ENCODE measurements around the gene RPL39. TPM values are rescaled to one million over a fixed set of nuclear protein-coding genes. Genes with fewer than 3 reads are reported as not detected.

RPL39 gene
- polyA plus RNA-seq, 2 of the 4 experiments (the other 2 are of a cell fraction), result 3,499 to 4,942 TPM

DNA sequence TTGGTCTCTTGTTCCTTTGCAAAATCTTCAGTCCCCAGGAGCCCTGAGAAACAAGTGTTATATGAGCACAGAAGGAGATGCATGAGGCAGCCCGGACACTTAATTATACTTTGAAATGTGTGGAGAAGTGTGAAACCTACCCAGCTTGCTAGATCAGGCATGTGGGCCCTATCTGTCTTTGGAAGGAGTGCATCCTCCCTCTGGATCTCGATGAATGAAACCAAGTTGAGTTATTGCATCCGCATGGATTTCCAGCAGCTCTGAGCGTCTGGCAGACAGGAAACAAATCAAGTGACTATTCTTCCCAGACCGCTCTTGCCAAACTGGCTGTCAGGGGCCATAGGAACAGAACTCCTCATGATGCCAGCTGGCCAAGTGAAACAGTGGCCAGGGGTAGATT, 52.7 kb downstream of the RPL39 start (continued):
- TF ChIP-seq MAFK (IDR thresholded peaks at IDR 0.05; ENCODE audit: partially characterized antibody) (no peak), POLR2AphosphoS2 (conservative IDR thresholded peaks at IDR 0.05; ENCODE audit: low read length) (no peak), EP300 (IDR thresholded peaks at IDR 0.05) (no peak), BHLHE40 (IDR thresholded peaks at IDR 0.05; ENCODE audit: low read depth, low read length) (no peak), SMC3 (IDR thresholded peaks at IDR 0.05) (no peak), KDM5A (IDR thresholded peaks at IDR 0.05) (no peak)
- TF ChIP-seq, protein P1, sequence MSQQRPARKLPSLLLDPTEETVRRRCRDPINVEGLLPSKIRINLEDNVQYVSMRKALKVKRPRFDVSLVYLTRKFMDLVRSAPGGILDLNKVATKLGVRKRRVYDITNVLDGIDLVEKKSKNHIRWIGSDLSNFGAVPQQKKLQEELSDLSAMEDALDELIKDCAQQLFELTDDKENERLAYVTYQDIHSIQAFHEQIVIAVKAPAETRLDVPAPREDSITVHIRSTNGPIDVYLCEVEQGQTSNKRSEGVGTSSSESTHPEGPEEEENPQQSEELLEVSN (IDR thresholded peaks at IDR 0.05; ENCODE audit: borderline replicate concordance, low read depth), result no peak
- TF ChIP-seq, protein P2, sequence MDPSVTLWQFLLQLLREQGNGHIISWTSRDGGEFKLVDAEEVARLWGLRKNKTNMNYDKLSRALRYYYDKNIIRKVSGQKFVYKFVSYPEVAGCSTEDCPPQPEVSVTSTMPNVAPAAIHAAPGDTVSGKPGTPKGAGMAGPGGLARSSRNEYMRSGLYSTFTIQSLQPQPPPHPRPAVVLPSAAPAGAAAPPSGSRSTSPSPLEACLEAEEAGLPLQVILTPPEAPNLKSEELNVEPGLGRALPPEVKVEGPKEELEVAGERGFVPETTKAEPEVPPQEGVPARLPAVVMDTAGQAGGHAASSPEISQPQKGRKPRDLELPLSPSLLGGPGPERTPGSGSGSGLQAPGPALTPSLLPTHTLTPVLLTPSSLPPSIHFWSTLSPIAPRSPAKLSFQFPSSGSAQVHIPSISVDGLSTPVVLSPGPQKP (IDR thresholded peaks at IDR 0.05; ENCODE audit: low read depth, low read length), result no peak

Small RNAs within 50 kb of the gene (small RNA-seq; reads per million reads assigned to genes)
- gene SNORA69, result 0 to 3.1 (median 0.06) reads per million in 6 experiments

Other genes with a start within 250 kb of the RPL39 start
- gene STEEP1, start 226.2 kb downstream of the RPL39 start, polyA plus RNA-seq (2011; rRNA removed), result 35.9 and 40.7 TPM in 2 replicates
- gene STEEP1, start 226.2 kb downstream of the RPL39 start, polyA plus RNA-seq (2017; fragmentation: RNase III; extraction: RNeasy Plus Mini Kit Qiagen cat#74134 plus additional on column Dnase treatment), result 36.6 to 37.8 TPM (median 37.3 TPM) in 3 replicates
- 109 and 113 TPM in 2 replicates for gene UBE2A, start 217.1 kb downstream of the RPL39 start, polyA plus RNA-seq (2011; rRNA removed)
- 129 to 136 TPM (median 131 TPM) in 3 replicates for gene UBE2A, start 217.1 kb downstream of the RPL39 start, polyA plus RNA-seq (2017; fragmentation: RNase III; extraction: RNeasy Plus Mini Kit Qiagen cat#74134 plus additional on column Dnase treatment)
- 14.2 and 16.2 TPM in 2 replicates for gene NKRF, start 185.2 kb downstream of the RPL39 start, polyA plus RNA-seq (2011; rRNA removed)
- 13.8 to 14.7 TPM (median 14.3 TPM) in 3 replicates for gene NKRF, start 185.2 kb downstream of the RPL39 start, polyA plus RNA-seq (2017; fragmentation: RNase III; extraction: RNeasy Plus Mini Kit Qiagen cat#74134 plus additional on column Dnase treatment)
- gene SEPTIN6, start 98.5 kb downstream of the RPL39 start, polyA plus RNA-seq (2011; rRNA removed), result 15.2 and 16.3 TPM in 2 replicates
- 10.7 to 14.1 TPM (median 12.9 TPM) in 3 replicates for gene SEPTIN6, start 98.5 kb downstream of the RPL39 start, polyA plus RNA-seq (2017; fragmentation: RNase III; extraction: RNeasy Plus Mini Kit Qiagen cat#74134 plus additional on column Dnase treatment)
- 0.05 and 0.08 TPM in 2 replicates for gene SOWAHD, start 33.0 kb downstream of the RPL39 start, polyA plus RNA-seq (2011; rRNA removed)
- gene SOWAHD, start 33.0 kb downstream of the RPL39 start, polyA plus RNA-seq (2017; fragmentation: RNase III; extraction: RNeasy Plus Mini Kit Qiagen cat#74134 plus additional on column Dnase treatment), result 0.09 to 0.22 TPM (median 0.09 TPM) in 3 replicates
- gene UPF3B, start 61.3 kb upstream of the RPL39 start, polyA plus RNA-seq (2011; rRNA removed), result 14.3 and 27.6 TPM in 2 replicates
- 23.9 to 26.4 TPM (median 26.1 TPM) in 3 replicates for gene UPF3B, start 61.3 kb upstream of the RPL39 start, polyA plus RNA-seq (2017; fragmentation: RNase III; extraction: RNeasy Plus Mini Kit Qiagen cat#74134 plus additional on column Dnase treatment)
- gene RNF113A, start 80.1 kb upstream of the RPL39 start, polyA plus RNA-seq (2011; rRNA removed), result 16.5 and 18.5 TPM in 2 replicates
- 17.8 to 18.6 TPM (median 18.4 TPM) in 3 replicates for gene RNF113A, start 80.1 kb upstream of the RPL39 start, polyA plus RNA-seq (2017; fragmentation: RNase III; extraction: RNeasy Plus Mini Kit Qiagen cat#74134 plus additional on column Dnase treatment)
- gene NDUFA1, start 80.2 kb upstream of the RPL39 start, polyA plus RNA-seq (2011; rRNA removed), result 249 and 435 TPM in 2 replicates
- 432 to 469 TPM (median 449 TPM) in 3 replicates for gene NDUFA1, start 80.2 kb upstream of the RPL39 start, polyA plus RNA-seq (2017; fragmentation: RNase III; extraction: RNeasy Plus Mini Kit Qiagen cat#74134 plus additional on column Dnase treatment)
- gene AKAP14, start 104.3 kb upstream of the RPL39 start, polyA plus RNA-seq (2011; rRNA removed), result 0.09 TPM in 1 of 2 replicates, not detected in the other
- gene AKAP14, start 104.3 kb upstream of the RPL39 start, polyA plus RNA-seq (2017; fragmentation: RNase III; extraction: RNeasy Plus Mini Kit Qiagen cat#74134 plus additional on column Dnase treatment), result not detected in 3 replicates
- 7.7 and 16.9 TPM in 2 replicates for gene NKAP, start 152.1 kb upstream of the RPL39 start, polyA plus RNA-seq (2011; rRNA removed)
- 5.9 to 6.6 TPM (median 6.3 TPM) in 3 replicates for gene NKAP, start 152.1 kb upstream of the RPL39 start, polyA plus RNA-seq (2017; fragmentation: RNase III; extraction: RNeasy Plus Mini Kit Qiagen cat#74134 plus additional on column Dnase treatment)

Data from A549 (cell line).